Fibroblast of lung (primary cell): ENCODE results near the gene PAPPA.

ENCODE experiments used
- CTCF ChIP-seq, 2 donors: IDR thresholded peaks in 1 of 2; conservative IDR thresholded peaks in 1 of 2; 1 replicate in 1 of 2; 2 replicates in 1 of 2; pipeline ENCODE4 v1.5.1; 2011 to 2012; ENCODE audit warnings: low read length in 2 of 2, control low read depth in 1 of 2, inconsistent platforms in 1 of 2, low read depth in 1 of 2, mild to moderate bottlenecking in 1 of 2
- EZH2 ChIP-seq: IDR thresholded peaks from 2 replicates; pipeline ENCODE4 v1.5.1; 2012; ENCODE audit warnings: low read length, control low read depth, mild to moderate bottlenecking; ENCODE audit errors: missing control alignments

GRCh38 chr9:116162241-116162781 is 8.7 kb downstream of the PAPPA start:
- no peak for TF ChIP-seq CTCF (conservative IDR thresholded peaks at IDR 0.05 in 1 of 2, IDR thresholded peaks at IDR 0.05 in 1 of 2; ENCODE audit: low read depth in 1 of 2, low read length in 2 of 2)
- no peak for TF ChIP-seq EZH2
